Chondrocyte (in vitro differentiated cells): ENCODE measurements around the gene ANKRD33. TPM values are rescaled to one million over a fixed set of nuclear protein-coding genes. Genes with fewer than 3 reads are reported as not detected.

Experiments
- DNase-seq: peaks from one replicate; pipeline ENCODE4 v3.0.0; 2021; ENCODE audit warnings: mixed read lengths, low spot score
- H3K27ac Mint-ChIP-seq: one replicate; pipeline ENCODE4 v1.8.0; 2021; ENCODE audit warnings: mild to moderate bottlenecking, moderate library complexity, mixed read lengths; ENCODE audit not compliant: unreplicated experiment
- H3K27me3 Mint-ChIP-seq: 2 replicates; pipeline ENCODE4 v1.8.0; 2021; ENCODE audit warnings: low read depth, mixed read lengths
- H3K36me3 Mint-ChIP-seq: 2 replicates; pipeline ENCODE4 v1.8.0; 2021; ENCODE audit warnings: low read depth, mixed read lengths
- H3K4me1 Mint-ChIP-seq: 2 replicates; pipeline ENCODE4 v1.8.0; 2021; ENCODE audit warnings: low read depth, mild to moderate bottlenecking, mixed read lengths
- H3K4me3 Mint-ChIP-seq: one replicate; pipeline ENCODE4 v1.8.0; 2021; ENCODE audit warnings: mild to moderate bottlenecking, moderate library complexity, mixed read lengths; ENCODE audit not compliant: unreplicated experiment
- H3K9me3 Mint-ChIP-seq: 2 replicates; pipeline ENCODE4 v1.8.0; 2021; ENCODE audit warnings: low read depth, mixed read lengths
- total RNA-seq: library from RNA; stranded (reverse); gene quantifications from 3 replicates; pipeline ENCODE4 v1.2.1, GENCODE V29; 2021
- TF ChIP-seq, protein P1 (sequence below): fragments of 200-600 bp; sonication (generic); IDR thresholded peaks from 2 replicates; pipeline ENCODE4 v1.5.0; 2021; ENCODE audit warnings: antibody characterized with exemption, mild to moderate bottlenecking, moderate library complexity

Gene ANKRD33
- total RNA-seq, 1 donor from 2014 or later: not detected

DNA sequence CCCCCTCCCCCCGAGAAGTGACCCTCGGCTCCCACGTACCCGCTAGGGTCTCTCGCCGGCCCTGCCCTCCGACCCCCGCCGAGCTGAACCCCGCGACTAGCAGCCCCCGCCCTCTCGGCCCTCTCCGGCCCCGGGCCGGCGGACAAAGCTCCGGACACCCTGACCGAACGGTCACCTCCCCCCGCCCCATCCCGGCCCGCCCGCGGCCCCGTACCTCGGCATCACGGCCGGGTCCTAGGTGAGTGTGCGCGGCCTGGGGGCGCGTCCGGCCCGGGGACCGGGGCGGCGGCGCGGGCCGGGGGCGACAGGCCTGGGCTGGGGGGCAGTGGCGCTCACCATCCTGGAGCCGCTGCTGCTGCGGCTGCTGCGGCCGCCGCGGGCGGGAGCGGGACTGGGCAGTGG is 39.6 kb upstream of the ANKRD33 start, which contains the start of gene FIGNL2:
FIGNL2 (minus strand) TSS at position 393 of the 402 bp plus-strand sequence. CDS start 26,305 bp downstream, outside the sequence.
- DNase-seq: no peak
- Mint-ChIP-seq H3K27me3 (peaks cover 33% of the 10 kb centered on the region), H3K4me3 (peak within 1 kb of the TSS; percentile 61), H3K9me3 (no peaks in the 10 kb centered on the region), H3K4me1 (peaks cover 6% of the 10 kb centered on the region), H3K27ac (no peak within 1 kb of the TSS), H3K36me3 (no peaks in the 10 kb centered on the region)
- TF ChIP-seq, protein P1, sequence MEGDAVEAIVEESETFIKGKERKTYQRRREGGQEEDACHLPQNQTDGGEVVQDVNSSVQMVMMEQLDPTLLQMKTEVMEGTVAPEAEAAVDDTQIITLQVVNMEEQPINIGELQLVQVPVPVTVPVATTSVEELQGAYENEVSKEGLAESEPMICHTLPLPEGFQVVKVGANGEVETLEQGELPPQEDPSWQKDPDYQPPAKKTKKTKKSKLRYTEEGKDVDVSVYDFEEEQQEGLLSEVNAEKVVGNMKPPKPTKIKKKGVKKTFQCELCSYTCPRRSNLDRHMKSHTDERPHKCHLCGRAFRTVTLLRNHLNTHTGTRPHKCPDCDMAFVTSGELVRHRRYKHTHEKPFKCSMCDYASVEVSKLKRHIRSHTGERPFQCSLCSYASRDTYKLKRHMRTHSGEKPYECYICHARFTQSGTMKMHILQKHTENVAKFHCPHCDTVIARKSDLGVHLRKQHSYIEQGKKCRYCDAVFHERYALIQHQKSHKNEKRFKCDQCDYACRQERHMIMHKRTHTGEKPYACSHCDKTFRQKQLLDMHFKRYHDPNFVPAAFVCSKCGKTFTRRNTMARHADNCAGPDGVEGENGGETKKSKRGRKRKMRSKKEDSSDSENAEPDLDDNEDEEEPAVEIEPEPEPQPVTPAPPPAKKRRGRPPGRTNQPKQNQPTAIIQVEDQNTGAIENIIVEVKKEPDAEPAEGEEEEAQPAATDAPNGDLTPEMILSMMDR: no peak

DNA sequence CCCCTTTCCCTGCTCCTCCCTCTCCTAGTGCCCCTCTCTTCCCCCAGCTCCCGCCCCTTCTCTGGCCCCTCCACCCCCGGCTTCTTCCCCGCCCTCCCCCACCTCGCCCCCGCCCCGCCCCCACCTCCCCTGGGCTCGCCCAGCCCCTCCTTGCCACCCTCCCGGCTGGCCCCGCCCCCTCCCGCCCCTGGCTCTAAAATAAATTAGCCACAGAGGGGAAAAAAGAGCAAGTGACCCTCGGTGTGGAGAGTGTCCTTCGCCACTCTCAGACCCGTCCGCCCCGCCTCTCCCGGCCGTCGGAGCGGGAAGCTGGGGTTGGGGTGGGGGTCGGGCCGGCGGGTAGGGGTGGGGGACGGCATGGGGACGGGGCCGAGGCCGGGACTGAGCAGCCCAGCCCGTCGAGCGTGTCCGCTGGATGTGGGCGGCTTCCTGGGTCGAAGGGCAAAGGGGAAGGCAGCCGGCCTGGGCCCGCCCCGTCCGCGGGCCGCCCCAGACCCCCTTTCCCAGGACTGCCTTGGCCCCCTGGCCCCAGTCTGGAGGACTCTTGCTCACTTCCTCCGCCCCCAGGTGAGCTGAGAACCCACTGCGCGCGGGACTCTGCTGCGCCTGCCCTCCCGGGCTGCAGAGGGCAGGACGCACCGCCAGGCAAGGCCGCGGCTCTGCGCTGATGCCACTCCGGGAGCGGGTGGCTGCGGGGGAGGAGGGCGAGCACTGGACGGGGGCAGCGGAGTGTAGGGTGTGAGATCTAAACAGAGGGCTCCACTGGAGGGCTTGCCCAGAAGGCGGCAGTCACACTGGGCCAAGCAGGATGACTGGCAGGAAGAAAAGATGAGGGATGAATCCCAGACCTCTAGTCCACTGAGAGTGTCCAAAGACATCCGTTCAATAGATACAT is 38.8 kb upstream of the ANKRD33 start:
- Mint-ChIP-seq H3K27me3 (peaks cover 26% of the 10 kb centered on the region), H3K27ac (no peak overlapping the region), H3K4me3 (no peak overlapping the region), H3K36me3 (no peaks in the 10 kb centered on the region), H3K4me1 (peaks cover 6% of the 10 kb centered on the region), H3K9me3 (no peaks in the 10 kb centered on the region)
- no peak for DNase-seq
- TF ChIP-seq, protein P1: no peak

DNA sequence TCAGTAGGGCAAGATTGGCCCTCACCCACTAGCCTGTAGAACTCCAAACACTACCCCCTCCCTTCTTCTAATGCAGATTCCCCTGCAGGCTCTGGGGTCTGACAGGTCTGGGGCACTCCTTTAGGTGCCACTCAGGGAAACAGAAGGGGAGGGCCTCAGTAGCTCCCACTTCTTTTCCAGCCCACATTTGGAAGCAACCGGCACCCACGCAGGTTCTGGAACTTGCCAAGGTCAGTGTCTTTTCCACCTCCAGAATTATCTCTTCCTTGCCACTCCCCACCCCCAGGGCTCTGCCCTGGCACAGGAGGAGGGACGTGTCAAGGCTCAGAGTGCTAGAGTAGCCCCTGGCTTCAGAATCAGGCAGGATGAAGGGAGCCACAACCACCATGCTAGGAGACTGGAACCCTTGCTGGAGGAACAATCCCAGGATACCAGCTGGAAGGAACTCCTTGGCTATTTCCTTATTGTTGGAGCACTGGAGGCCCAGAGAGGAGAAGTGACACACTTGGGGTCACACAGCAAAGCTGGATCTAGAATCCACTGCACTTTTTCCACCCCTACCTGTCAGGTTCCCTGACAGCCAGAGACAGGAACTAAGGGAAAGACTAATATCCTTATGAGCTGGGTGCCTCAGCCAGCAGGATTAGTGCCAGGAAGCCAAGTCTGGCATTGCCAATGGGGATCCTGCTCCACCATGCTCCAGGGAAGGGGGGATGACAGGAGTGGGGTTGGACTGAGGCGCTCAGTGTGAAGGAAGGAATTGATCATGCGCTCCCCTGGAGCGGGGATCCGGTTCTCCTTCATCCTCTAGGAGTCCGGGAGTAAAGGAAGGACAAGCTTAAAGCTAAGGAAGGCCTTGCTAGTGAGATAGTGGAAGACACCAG is 37.6 kb upstream of the ANKRD33 start:
- Mint-ChIP-seq H3K36me3 (no peaks in the 10 kb centered on the region), H3K27ac (no peak overlapping the region), H3K9me3 (no peaks in the 10 kb centered on the region), H3K4me3 (no peak overlapping the region), H3K4me1 (peaks cover 6% of the 10 kb centered on the region), H3K27me3 (peaks cover 15% of the 10 kb centered on the region)
- no peak for DNase-seq
- TF ChIP-seq, protein P1: no peak

DNA sequence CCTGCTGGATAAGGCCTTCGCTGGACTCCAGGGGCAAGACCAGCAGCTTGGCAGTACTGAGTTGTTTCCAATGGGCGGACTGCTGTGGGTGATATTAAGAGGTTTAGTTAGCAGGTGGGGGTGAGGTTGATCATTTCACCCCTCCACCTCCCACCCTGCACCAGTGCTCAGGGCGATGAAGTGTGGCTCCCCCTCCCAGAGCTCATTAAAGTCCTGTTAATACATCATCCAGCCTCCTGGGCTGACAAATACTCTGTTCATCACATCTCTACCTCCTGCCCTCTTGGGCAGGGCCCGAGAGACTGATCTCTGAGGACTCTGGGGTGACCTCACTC is 37.0 kb upstream of the ANKRD33 start:
- no peaks in the 10 kb centered on the region for H3K36me3 Mint-ChIP-seq
- H3K9me3 Mint-ChIP-seq: no peaks in the 10 kb centered on the region
- TF ChIP-seq, protein P1: no peak
- H3K4me1 Mint-ChIP-seq: peaks cover 10% of the 10 kb centered on the region
- H3K4me3 Mint-ChIP-seq: no peak overlapping the region
- no peak overlapping the region for H3K27ac Mint-ChIP-seq
- H3K27me3 Mint-ChIP-seq: peaks cover 17% of the 10 kb centered on the region
- no peak for DNase-seq
